Fibroblast of villous mesenchyme (primary cell): Measurements from ENCODE around the gene HTT. TPM values are rescaled to one million over a fixed set of nuclear protein-coding genes. Genes with fewer than 3 reads are reported as not detected.

Source experiments
- DNase-seq: peaks from one replicate; pipeline ENCODE4 v3.0.0-alpha.2; 2010; ENCODE audit warnings: low read depth
- H3K4me3 ChIP-seq: 2 replicates; pipeline ENCODE4 v1.5.1; 2011; ENCODE audit warnings: low read depth, mild to moderate bottlenecking, low read length
- CTCF ChIP-seq: IDR thresholded peaks from 2 replicates; pipeline ENCODE4 v1.5.1; 2012; ENCODE audit warnings: low read depth, mild to moderate bottlenecking, low read length; ENCODE audit not compliant: insufficient read depth
- total RNA-seq: library from RNA; depleted of rRNA; stranded (reverse); fragments of >200 nt; gene quantifications from 2 replicates; pipeline ENCODE4 v1.2.3, GENCODE V29; 2012

Gene HTT
- total RNA-seq, 1 donor = 65.2 TPM

GRCh38 chr4:3199653-3200422 lies 125.4 kb downstream of the HTT start:
- H3K4me3 ChIP-seq = no peak overlapping the region
- peak; percentile 36 for DNase-seq
- no peak for TF ChIP-seq CTCF

GRCh38 chr4:3200423-3201090 lies 126.1 kb downstream of the HTT start:
- no peak for DNase-seq
- no peak for TF ChIP-seq CTCF
- no peak overlapping the region for H3K4me3 ChIP-seq

- peak; percentile 73 for DNase-seq
- H3K4me3 ChIP-seq = no peak overlapping the region
- TF ChIP-seq CTCF = no peak
Observed at GRCh38 chr4:3201718-3202702, 127.5 kb downstream of the HTT start.

- peak; percentile 83 for DNase-seq
- H3K4me3 ChIP-seq = no peak overlapping the region
- no peak for TF ChIP-seq CTCF
Observed at GRCh38 chr4:3202836-3203820, 128.6 kb downstream of the HTT start.

GRCh38 chr4:3203971-3204431 lies 129.5 kb downstream of the HTT start:
- peak; percentile 79 for DNase-seq
- no peak for TF ChIP-seq CTCF
- H3K4me3 ChIP-seq = no peak overlapping the region
